Measurements from ENCODE around the gene LYPD8.

DNA sequence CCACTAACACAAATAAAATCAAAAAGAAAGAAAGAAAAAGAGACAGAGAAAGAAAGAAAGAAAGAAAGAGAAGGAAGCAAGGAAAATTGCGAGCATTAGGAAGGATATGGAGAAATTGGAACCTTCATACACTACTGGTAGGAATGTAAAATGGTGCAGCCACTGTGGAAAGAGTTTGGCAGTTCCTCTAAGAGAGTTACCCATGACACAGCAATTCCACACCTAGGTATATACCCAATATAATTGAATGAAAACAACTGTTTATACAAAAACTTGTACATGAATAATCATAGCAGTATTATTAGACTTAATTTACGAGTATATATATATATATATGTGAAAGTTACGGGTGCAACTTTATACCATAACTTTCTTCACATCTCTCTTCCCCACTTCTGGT lies 4.1 kb upstream of the LYPD8 start:
- no peak for TF ChIP-seq CTCF (IDR thresholded peaks at IDR 0.05; ENCODE audit: low read depth, low read length, poor library complexity, severe bottlenecking)
- TF ChIP-seq EZH2phosphoT487 (IDR thresholded peaks at IDR 0.05; ENCODE audit: borderline replicate concordance, low read length): no peak

Data from DOHH2 (cell line).